Upper lobe of left lung (tissue), 4 donors: ENCODE measurements around the gene TDRD5.

Experiments used
- CTCF ChIP-seq, 6 experiments: fragments of 450-650 bp in 4 of 6; fragments of 200-600 bp in 2 of 6; sonication (generic) in 2 of 6; IDR thresholded peaks; one replicate each; pipeline ENCODE4 v1.5.1; 2016 to 2019; ENCODE audit warnings: antibody characterized with exemption in 6 of 6
- POLR2A ChIP-seq, 4 donors: fragments of 450-650 bp; IDR thresholded peaks; one replicate each; pipeline ENCODE4 v1.5.1; 2016 to 2017; ENCODE audit warnings: antibody characterized with exemption in 4 of 4, mild to moderate bottlenecking in 2 of 4

GRCh38 chr1:179731643-179732042 lies 140.0 kb downstream of the TDRD5 start:
- no peak for TF ChIP-seq POLR2A (IDR thresholded peaks at IDR 0.05)
- no peak for TF ChIP-seq CTCF (IDR thresholded peaks at IDR 0.05)
